ENCODE measurements around the gene AVL9. TPM values are rescaled to one million over a fixed set of nuclear protein-coding genes. Genes with fewer than 3 reads are reported as not detected.

The AVL9 gene
- total and polyA plus RNA-seq, 2 donors (not counting 1 experiment from before 2014, with no cell fraction given): 15.4 to 48.0 TPM

DNA sequence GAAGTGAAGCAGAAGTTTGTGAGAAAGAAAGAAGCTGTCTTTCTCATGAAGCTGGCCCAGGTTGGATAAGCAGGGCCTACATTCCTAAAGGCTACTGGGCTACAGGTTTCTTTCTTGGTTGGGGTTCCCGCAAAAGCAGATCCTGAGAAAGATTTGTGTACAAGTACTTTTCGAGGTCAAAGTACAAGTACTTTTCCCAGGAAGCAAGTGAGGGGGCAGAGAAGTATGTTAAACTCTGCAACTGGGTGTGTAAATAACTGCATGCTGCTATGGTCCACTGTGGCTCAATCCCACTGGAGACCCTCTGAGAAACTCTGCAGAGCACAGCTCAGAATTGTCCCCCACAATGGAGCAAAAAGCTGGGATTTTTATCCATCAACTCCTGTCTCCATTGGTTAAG is 33.8 kb upstream of the AVL9 start:
- no peaks in the 10 kb centered on the region for H3K4me1 ChIP-seq (ENCODE audit: control insufficient read depth in 2 of 2, insufficient read depth in 2 of 2, low read length in 2 of 2)
- no peak overlapping the region for H3K27ac Mint-ChIP-seq
- DNase-seq (no peak), ATAC-seq (ENCODE audit: low read depth) (no peak)
- H3K4me1 Mint-ChIP-seq: no peaks in the 10 kb centered on the region
- ChIA-PET POLR2A (no interaction called here), CTCF (no interaction called here)
- H3K9ac ChIP-seq (ENCODE audit: low read length): no peak overlapping the region
- H4K20me1 ChIP-seq (ENCODE audit: control insufficient read depth, insufficient read depth, low read length, poor library complexity, severe bottlenecking): no peaks in the 10 kb centered on the region
- H3K36me3 ChIP-seq (replicated peaks in 1 of 2; ENCODE audit: control extremely low read depth in 1 of 2, control insufficient read depth in 1 of 2, extremely low read depth in 1 of 2, insufficient read depth in 2 of 2, low read length in 1 of 2): no peaks in the 10 kb centered on the region
- peaks cover 10% of the 10 kb centered on the region for H3K27me3 Mint-ChIP-seq
- H3K79me2 ChIP-seq (ENCODE audit: control insufficient read depth, insufficient read depth, low read length): no peaks in the 10 kb centered on the region
- 81% methylated on average over 2 of the region's 2 CpGs for WGBS (ENCODE audit: insufficient coverage)
- H3K4me3 Mint-ChIP-seq: no peak overlapping the region
- no peak overlapping the region for H3K4me3 ChIP-seq (ENCODE audit: control extremely low read depth in 1 of 5, extremely low read depth in 1 of 5, insufficient read depth in 1 of 5, low read depth in 2 of 5, low read length in 4 of 5)
- no peaks in the 10 kb centered on the region for H3K9me3 ChIP-seq (ENCODE audit: control extremely low read depth in 1 of 3, control insufficient read depth in 2 of 3, insufficient read depth in 1 of 3, low read length in 2 of 3)
- H3K27ac ChIP-seq (ENCODE audit: low read length in 2 of 2): no peak overlapping the region
- TF ChIP-seq, protein P1, sequence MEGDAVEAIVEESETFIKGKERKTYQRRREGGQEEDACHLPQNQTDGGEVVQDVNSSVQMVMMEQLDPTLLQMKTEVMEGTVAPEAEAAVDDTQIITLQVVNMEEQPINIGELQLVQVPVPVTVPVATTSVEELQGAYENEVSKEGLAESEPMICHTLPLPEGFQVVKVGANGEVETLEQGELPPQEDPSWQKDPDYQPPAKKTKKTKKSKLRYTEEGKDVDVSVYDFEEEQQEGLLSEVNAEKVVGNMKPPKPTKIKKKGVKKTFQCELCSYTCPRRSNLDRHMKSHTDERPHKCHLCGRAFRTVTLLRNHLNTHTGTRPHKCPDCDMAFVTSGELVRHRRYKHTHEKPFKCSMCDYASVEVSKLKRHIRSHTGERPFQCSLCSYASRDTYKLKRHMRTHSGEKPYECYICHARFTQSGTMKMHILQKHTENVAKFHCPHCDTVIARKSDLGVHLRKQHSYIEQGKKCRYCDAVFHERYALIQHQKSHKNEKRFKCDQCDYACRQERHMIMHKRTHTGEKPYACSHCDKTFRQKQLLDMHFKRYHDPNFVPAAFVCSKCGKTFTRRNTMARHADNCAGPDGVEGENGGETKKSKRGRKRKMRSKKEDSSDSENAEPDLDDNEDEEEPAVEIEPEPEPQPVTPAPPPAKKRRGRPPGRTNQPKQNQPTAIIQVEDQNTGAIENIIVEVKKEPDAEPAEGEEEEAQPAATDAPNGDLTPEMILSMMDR (IDR thresholded peaks at IDR 0.05): no peak
- TF ChIP-seq EZH2 (IDR thresholded peaks at IDR 0.05; ENCODE audit: borderline replicate concordance, insufficient read depth, low read depth, low read length, poor library complexity, severe bottlenecking): no peak
- no peaks in the 10 kb centered on the region for H3K9me3 Mint-ChIP-seq (ENCODE audit: insufficient read depth)
- H3K4me2 ChIP-seq (replicated peaks; ENCODE audit: low read depth, low read length, poor library complexity, severe bottlenecking): no peak overlapping the region
- peaks cover 0 to 6% (median 0%) of the 10 kb centered on the region in 4 experiments for H3K27me3 ChIP-seq (replicated peaks in 1 of 4; ENCODE audit: control extremely low read depth in 1 of 4, control insufficient read depth in 3 of 4, insufficient read depth in 4 of 4, low read length in 3 of 4)
- intact Hi-C loops (cut with micrococcal nuclease): no loop called here
- no peak overlapping the region for H2AFZ ChIP-seq (ENCODE audit: insufficient read depth, low read depth, low read length, poor library complexity, severe bottlenecking)

DNA sequence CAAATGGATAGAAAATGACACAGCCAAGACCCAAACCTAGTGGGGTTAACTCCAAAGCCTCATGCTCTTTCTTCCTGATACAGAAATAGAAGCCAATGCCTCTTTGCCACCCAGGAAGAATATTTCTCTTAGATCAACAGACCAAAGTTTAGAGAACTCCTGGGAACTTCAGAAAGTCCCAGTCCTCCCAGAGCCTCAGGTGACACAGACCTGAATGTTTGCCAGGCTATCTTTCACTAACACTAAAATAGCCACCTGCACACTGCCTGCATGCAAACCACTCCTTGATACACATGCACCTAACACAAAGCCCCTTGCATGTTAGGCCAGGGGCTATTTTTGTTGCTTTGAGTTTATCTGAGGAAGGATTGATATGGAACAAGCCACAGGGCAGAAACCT is 32.8 kb upstream of the AVL9 start:
- Histone ChIP-seq H3K4me1 (ENCODE audit: control insufficient read depth in 2 of 2, insufficient read depth in 2 of 2, low read length in 2 of 2) (no peaks in the 10 kb centered on the region), H3K9ac (ENCODE audit: low read length) (no peak overlapping the region), H3K4me2 (replicated peaks; ENCODE audit: low read depth, low read length, poor library complexity, severe bottlenecking) (no peak overlapping the region), H3K27ac (ENCODE audit: low read length in 2 of 2) (no peak overlapping the region), H3K9me3 (ENCODE audit: control extremely low read depth in 1 of 3, control insufficient read depth in 2 of 3, insufficient read depth in 1 of 3, low read length in 2 of 3) (no peaks in the 10 kb centered on the region), H3K79me2 (ENCODE audit: control insufficient read depth, insufficient read depth, low read length) (no peaks in the 10 kb centered on the region), H4K20me1 (ENCODE audit: control insufficient read depth, insufficient read depth, low read length, poor library complexity, severe bottlenecking) (no peaks in the 10 kb centered on the region), H3K36me3 (replicated peaks in 1 of 2; ENCODE audit: control extremely low read depth in 1 of 2, control insufficient read depth in 1 of 2, extremely low read depth in 1 of 2, insufficient read depth in 2 of 2, low read length in 1 of 2) (no peaks in the 10 kb centered on the region), H2AFZ (ENCODE audit: insufficient read depth, low read depth, low read length, poor library complexity, severe bottlenecking) (no peak overlapping the region), H3K4me3 (ENCODE audit: control extremely low read depth in 1 of 5, extremely low read depth in 1 of 5, insufficient read depth in 1 of 5, low read depth in 2 of 5, low read length in 4 of 5) (no peak overlapping the region), H3K27me3 (replicated peaks in 1 of 4; ENCODE audit: control extremely low read depth in 1 of 4, control insufficient read depth in 3 of 4, insufficient read depth in 4 of 4, low read length in 3 of 4) (peaks cover 0 to 3% (median 0%) of the 10 kb centered on the region in 4 experiments)
- Mint-ChIP-seq H3K9me3 (ENCODE audit: insufficient read depth) (no peaks in the 10 kb centered on the region), H3K4me3 (no peak overlapping the region), H3K27me3 (peaks cover 7% of the 10 kb centered on the region), H3K4me1 (no peaks in the 10 kb centered on the region), H3K27ac (no peak overlapping the region)
- DNase-seq (no peak), ATAC-seq (ENCODE audit: low read depth) (no peak)
- CTCF ChIA-PET: no interaction called here
- POLR2A ChIA-PET: no interaction called here
- TF ChIP-seq EZH2 (IDR thresholded peaks at IDR 0.05; ENCODE audit: borderline replicate concordance, insufficient read depth, low read depth, low read length, poor library complexity, severe bottlenecking): no peak
- TF ChIP-seq, protein P1 (IDR thresholded peaks at IDR 0.05): no peak
- intact Hi-C loops (cut with micrococcal nuclease): no loop called here
